Breast epithelium (tissue), 3 donors: ENCODE measurements around the gene CCBE1.

Experiments
- CTCF ChIP-seq, 3 donors: fragments of 450-650 bp; IDR thresholded peaks; one replicate each; pipeline ENCODE4 v1.5.1; 2016 to 2017; ENCODE audit warnings: antibody characterized with exemption in 3 of 3, mild to moderate bottlenecking in 3 of 3, moderate library complexity in 3 of 3
- POLR2A ChIP-seq: fragments of 450-650 bp; IDR thresholded peaks from one replicate; pipeline ENCODE4 v1.6.1; 2016; ENCODE audit warnings: antibody characterized with exemption, mild to moderate bottlenecking, moderate library complexity
- POLR2AphosphoS5 ChIP-seq, 3 donors: sonication (generic); formaldehyde crosslinking; IDR thresholded peaks; one replicate each; pipeline ENCODE4 v1.6.1; 2017; ENCODE audit warnings: antibody characterized with exemption in 3 of 3

GRCh38 chr18:59629894-59630293 is 67.3 kb downstream of the CCBE1 start:
- TF ChIP-seq CTCF (IDR thresholded peaks at IDR 0.05) (no peak), POLR2AphosphoS5 (IDR thresholded peaks at IDR 0.05) (no peak), POLR2A (no peak)
